HG02970 (cell line): ENCODE results near the gene AMN.

ENCODE experiments used
- ATAC-seq: cut with Tn5 transposase; IDR thresholded peaks from one replicate; pipeline ENCODE4 v1.9.1; 2021; ENCODE audit warnings: mild to moderate bottlenecking, moderate library complexity, moderate number of reproducible peaks; ENCODE audit not compliant: unreplicated experiment, low FRiP score

AMN gene

GRCh38 chr14:102941419-102942011, 19.1 kb downstream of the AMN start:
- no peak for ATAC-seq

GRCh38 chr14:102942069-102942468, 19.6 kb downstream of the AMN start:
- no peak for ATAC-seq

- ATAC-seq: no peak
Measured at GRCh38 chr14:102943454-102943853, 21.0 kb downstream of the AMN start.

- ATAC-seq: no peak
Measured at GRCh38 chr14:102943979-102944378, 21.5 kb downstream of the AMN start.

- ATAC-seq: no peak
Measured at GRCh38 chr14:102944448-102945330, 22.2 kb downstream of the AMN start.

- ATAC-seq: no peak
Measured at GRCh38 chr14:102945346-102946130, 23.1 kb downstream of the AMN start.

GRCh38 chr14:102947321-102948103, 25.0 kb downstream of the AMN start:
- no peak for ATAC-seq

- no peak for ATAC-seq
Measured at GRCh38 chr14:102948698-102949061, 26.2 kb downstream of the AMN start.

GRCh38 chr14:102949062-102949800, 26.8 kb downstream of the AMN start:
- ATAC-seq: no peak

GRCh38 chr14:102949801-102950451, 27.5 kb downstream of the AMN start:
- no peak for ATAC-seq

- ATAC-seq: no peak
Measured at GRCh38 chr14:102951034-102951433, 28.6 kb downstream of the AMN start.

GRCh38 chr14:102951799-102952198, 29.3 kb downstream of the AMN start:
- ATAC-seq: no peak

- ATAC-seq: no peak
Measured at GRCh38 chr14:102952276-102952675, 29.8 kb downstream of the AMN start.

- no peak for ATAC-seq
Measured at GRCh38 chr14:102953100-102953499, 30.6 kb downstream of the AMN start.

GRCh38 chr14:102954081-102954789, 31.8 kb downstream of the AMN start:
- no peak for ATAC-seq

GRCh38 chr14:102955636-102956408, 33.4 kb downstream of the AMN start:
- no peak for ATAC-seq

GRCh38 chr14:102957222-102957621, 34.8 kb downstream of the AMN start:
- ATAC-seq: no peak

- ATAC-seq: no peak
Measured at GRCh38 chr14:102958461-102958860, 36.0 kb downstream of the AMN start.
